NT2/D1 (cell line): Measurements from ENCODE around the gene ARID1B.

Experiments
- SUZ12 ChIP-seq: IDR thresholded peaks from 2 replicates; pipeline ENCODE4 v1.6.1; 2011; ENCODE audit not compliant: insufficient read length, insufficient read depth; ENCODE audit errors: extremely low read depth
- YY1 ChIP-seq: IDR thresholded peaks from 2 replicates; pipeline ENCODE4 v1.6.1; 2011; ENCODE audit not compliant: insufficient read length, insufficient read depth
- ZNF274 ChIP-seq: IDR thresholded peaks from 2 replicates; pipeline ENCODE4 v1.6.1; 2011; ENCODE audit warnings: mild to moderate bottlenecking, low read depth, low read length

- TF ChIP-seq YY1 (no peak), SUZ12 (no peak), ZNF274 (no peak)
These were observed 469.8 kb downstream of the ARID1B start for GRCh38 chr6:157246771-157247484.
